GM21423 (cell line): Measurements from ENCODE around the gene TOR3A.
"Not testable (repeated sequence)": the region's sequence is repeated elsewhere in the genome, so short reads cannot be mapped to it uniquely, and the experiment has no call there.

Experiments used
- ATAC-seq: cut with Tn5 transposase; IDR thresholded peaks from one replicate; pipeline ENCODE4 v1.9.1; 2021; ENCODE audit warnings: mild to moderate bottlenecking, moderate library complexity; ENCODE audit not compliant: unreplicated experiment

Gene TOR3A

DNA sequence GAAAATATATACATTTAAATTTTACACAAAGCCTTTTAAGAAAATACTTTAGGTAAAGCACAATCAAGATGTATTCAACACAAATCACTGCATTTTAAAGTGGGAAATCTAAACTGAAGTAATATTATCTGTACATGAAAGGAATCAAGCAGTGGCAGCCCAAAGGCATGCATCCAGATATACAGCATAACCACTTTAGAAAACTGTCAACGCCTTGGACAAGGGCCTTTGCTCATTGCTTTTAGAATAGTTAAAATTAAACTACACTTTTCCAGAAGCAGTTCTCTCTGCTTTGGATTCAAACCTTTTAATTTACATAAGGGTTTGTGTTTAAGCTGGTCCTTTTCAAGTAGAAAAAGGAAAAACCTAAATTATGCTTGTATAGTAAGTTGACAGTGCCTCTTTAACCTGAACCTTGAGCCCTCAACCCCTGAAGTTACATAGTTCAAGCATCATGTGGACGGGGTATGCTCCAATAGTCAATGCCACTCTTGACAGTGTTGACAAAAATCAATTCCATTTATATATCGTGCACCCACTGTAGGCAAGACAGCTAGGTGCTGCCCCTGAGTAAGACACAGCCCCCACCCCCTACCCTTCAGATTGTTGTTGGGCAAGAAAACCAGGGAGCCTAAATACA lies 22.9 kb downstream of the TOR3A start:
- no peak for ATAC-seq

- no peak for ATAC-seq
These were observed 23.5 kb downstream of the TOR3A start for GRCh38 chr1:179105393-179105792.

- ATAC-seq: no peak
These were observed 26.1 kb downstream of the TOR3A start for GRCh38 chr1:179107706-179108629.

DNA sequence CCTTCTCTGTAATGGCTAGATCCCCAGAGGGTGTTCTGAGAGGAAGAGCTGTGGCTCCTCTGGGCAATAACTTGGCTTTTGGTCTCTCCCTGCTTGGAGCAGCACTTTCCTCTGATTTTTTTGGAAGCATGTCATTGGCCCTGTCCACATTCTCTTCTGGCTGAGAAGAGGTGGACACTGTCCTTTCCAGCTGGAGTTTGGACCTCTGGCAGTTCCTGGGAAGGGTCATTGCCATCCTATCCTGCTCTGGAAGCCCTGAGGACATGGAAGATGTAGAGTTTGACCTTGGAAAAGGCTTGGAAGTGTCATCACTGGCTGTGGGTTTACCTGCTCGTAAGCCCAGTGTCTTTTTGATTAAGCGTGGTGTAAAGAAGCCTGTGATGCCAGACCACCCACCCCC lies 26.8 kb downstream of the TOR3A start:
- no peak for ATAC-seq

DNA sequence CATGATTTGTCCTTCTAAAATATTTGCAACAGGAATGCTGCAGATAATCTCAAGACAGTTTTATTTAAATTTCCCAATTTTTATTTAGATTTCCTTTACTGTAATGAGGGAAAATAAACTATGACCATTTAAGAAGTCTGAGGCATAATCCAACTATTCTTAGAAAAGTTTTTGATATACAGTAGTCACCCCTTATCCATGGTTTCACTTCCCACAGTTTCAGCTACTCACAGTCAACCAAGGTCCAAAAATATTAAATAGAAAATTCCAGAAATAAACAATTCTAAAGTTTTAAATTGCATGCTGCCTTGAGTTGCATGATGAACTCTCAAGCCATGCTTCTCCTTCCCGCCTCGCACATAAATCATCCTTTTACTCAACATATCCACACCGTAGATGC lies 33.3 kb downstream of the TOR3A start:
- no peak for ATAC-seq

DNA sequence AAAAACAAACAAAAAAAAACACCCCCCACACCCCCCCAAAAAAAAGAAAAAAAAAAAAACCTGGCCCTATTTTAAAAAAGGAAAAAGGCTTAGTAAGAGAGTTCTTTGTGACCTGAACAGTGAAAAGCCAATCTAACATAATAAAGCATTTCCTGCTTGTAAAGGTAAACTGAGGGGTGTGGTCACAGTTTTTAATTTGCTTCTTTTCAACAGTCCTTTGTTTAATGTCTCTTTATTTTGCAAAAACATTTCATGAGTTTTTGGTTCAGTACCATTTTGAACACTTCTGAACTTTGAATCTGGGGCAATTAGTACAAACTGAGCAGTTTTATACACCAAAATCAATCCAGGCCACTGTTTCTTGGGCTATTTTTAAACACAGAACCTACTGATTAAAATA lies 37.6 kb downstream of the TOR3A start:
- ATAC-seq: no peak

GRCh38 chr1:179120736-179121135 lies 38.9 kb downstream of the TOR3A start:
- no peak for ATAC-seq

GRCh38 chr1:179121159-179121938 lies 39.5 kb downstream of the TOR3A start:
- no peak for ATAC-seq

DNA sequence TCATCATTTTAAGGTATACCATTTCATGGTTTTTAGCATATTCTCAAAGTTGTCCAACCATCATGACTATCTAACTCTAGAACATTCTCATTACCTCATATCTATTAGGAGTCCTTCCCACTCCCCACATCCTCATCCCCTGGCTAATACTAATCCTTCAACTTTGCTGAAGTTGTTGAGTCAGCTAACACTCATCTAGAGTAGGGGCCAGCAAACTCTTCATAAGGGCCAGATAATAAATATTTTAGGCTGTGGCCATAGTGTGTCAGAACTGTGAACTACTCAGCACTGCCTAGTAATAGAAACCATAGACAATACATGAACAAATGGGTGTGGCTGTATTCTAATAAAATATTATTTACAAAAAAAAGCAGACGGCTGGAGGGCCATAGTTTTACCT lies 43.0 kb downstream of the TOR3A start:
- ATAC-seq: no peak

DNA sequence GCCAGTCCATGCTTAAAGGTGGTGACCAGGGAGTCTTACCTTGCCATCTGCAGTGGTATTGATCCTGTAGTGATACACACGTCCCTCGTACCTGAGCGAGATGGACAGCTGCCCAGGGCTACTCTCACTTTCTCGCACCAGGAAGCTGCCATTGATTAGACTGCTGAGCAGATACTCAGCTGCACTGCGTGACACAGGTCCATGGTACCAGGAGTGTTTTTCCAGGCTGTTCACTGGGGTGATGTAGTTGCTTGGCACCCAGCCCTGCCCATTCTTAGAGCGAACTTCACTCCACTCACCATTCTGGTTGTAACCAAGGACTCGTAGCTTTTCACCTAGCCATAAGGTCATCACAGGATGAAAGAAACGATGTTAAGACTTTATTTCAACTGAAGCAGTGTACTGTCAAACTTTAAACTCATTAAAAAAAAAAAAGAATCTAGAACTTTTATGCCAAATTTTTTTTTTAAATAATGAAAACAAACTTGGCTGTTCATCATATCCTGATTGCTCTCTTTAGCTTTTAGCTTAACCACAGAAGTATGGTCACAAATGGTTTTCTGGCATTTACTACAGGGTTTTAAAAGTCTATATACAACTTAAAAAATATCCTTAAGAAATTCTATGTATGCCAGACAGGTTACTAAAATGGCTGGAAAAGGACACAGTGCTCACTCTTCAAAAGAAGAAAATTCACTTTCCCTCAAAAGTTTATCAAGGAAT lies 44.6 kb downstream of the TOR3A start:
- no peak for ATAC-seq

GRCh38 chr1:179127163-179127895 lies 45.5 kb downstream of the TOR3A start:
- no peak for ATAC-seq

DNA sequence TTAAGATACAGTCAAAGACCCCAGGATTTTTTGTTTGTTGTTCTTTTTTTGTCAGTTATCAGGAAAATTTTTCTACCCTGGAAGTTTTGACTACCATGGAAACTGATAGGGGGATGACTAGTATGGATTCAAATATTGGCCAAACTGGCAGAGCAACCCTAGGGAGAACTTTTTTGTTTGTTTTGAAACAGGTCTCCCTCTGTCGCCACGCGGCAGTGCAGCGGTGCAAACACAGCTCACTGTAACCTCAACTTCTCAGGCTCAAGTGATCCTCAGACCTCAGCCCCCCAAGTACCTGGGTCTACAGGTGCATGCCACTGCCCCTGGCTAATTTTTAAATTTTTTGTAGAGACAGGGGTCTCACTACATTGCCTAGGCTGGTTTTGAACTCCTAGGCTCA lies 46.6 kb downstream of the TOR3A start:
- ATAC-seq: no peak

GRCh38 chr1:179129702-179130473 lies 48.0 kb downstream of the TOR3A start:
- peak; percentile 97 for ATAC-seq

DNA sequence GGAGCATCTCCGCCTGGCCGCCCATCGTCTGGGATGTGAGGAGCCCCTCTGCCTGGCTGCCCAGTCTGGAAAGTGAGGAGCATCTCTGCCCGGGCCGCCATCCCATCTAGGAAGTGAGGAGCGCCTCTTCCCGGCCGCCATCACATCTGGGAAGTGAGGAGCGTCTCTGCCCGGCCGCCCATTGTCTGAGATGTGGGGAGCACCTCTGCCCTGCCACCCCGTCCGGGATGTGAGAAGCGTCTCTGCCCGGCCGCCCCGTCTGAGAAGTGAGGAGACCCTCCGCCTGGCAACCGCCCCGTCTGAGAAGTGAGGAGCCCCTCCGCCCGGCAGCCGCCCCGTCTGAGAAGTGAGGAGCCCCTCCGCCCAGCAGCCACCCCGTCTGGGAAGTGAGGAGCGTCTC lies 53.3 kb downstream of the TOR3A start:
- ATAC-seq: not testable (repeated sequence)

DNA sequence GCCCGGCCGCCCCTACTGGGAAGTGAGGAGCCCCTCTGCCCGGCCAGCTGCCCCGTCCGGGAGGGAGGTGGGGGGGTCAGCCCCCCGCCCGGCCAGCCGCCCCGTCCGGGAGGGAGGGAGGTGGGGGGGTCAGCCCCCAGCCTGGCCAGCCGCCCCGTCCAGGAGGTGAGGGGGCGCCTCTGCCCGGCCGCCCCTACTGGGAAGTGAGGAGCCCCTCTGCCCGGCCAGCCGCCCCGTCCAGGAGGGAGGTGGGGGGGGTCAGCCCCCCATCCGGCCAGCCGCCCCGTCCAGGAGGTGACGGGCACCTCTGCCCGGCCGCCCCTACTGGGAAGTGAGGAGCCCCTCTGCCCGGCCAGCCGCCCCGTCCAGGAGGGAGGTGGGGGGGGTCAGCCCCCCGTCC lies 53.8 kb downstream of the TOR3A start:
- ATAC-seq: not testable (repeated sequence)

DNA sequence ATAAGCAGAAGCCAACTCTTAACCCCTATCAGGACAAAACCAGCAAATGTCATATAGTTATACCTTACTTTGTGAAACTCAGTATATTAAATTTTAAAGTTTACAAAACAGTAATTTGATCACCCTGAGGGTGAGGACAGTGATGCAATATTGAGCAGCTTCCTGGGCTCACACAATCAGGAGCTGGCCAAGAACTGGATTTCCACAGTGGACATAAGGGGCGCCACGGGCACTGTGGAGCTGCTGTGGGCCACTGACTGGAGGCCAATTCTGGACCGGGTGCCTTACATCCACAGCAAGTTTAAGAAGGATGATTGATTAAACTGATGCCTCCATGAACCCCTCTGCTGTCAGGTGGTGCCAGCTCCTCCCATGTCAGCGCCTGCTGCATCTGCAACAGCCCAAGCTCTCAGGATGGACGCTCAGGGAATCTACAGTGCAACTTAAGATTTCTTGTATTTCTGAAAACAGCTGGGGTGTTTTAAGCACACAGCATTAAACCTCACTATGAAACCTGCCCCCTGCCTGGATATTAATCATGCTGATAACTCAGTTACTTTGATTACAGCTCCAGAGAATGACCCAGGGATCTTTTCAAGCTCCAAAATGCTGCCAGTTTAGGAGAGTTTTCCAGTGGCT lies 55.9 kb downstream of the TOR3A start:
- no peak for ATAC-seq

DNA sequence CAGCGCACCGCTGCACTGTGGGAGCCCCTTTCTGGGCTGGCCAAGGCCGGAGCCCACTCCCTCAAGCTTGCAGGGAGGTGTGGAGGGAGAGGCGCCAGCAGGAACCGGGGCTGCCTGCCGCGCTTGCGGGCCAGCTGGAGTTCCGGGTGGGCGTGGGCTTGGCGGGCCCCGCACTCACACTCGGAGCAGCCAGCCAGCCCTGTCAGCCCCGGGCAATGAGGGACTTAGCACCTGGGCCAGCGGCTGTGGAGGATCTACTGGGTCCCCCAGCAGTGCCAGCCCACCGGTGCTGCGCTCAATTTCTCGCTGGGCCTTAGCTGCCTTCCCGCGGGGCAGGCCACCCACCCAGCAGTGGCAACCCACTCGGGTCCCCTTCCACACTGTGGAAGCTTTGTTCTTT lies 56.9 kb downstream of the TOR3A start:
- not testable (repeated sequence) for ATAC-seq

- ATAC-seq: no peak
These were observed 59.9 kb downstream of the TOR3A start for GRCh38 chr1:179141592-179142251.
